PC-3 (cell line): Measurements from ENCODE around the gene LTB4R. TPM values are rescaled to one million over a fixed set of nuclear protein-coding genes. Genes with fewer than 3 reads are reported as not detected.

ENCODE experiments used
- ATAC-seq: fragments of 200-7000 bp; cut with Tn5 transposase; 2 replicates; pipeline ENCODE4 v1.9.1; 2020; ENCODE audit warnings: mild to moderate bottlenecking, moderate library complexity
- BruUV-seq: library from RNA; stranded (reverse); fragments of 400-500 nt; replicated peaks from 2 replicates; lab custom pipeline; 2021; lab: Mats Ljungman, UMichigan
- CTCF ChIA-PET: fragments of 300-600 bp; sonication (Branson Sonifier 250); formaldehyde crosslinking; loops from one replicate; lab custom pipeline; 2022; ENCODE audit warnings: antibody characterized with exemption; lab: Charles Lee
- POLR2A ChIA-PET: fragments of 300-600 bp; sonication (Branson Sonifier 250); formaldehyde crosslinking; loops from one replicate; lab custom pipeline; 2022; ENCODE audit warnings: antibody characterized with exemption; ENCODE audit not compliant: unreplicated experiment; lab: Charles Lee
- DNase-seq: peaks from one replicate; pipeline ENCODE4 v3.0.0-alpha.2; 2015
- H2AFZ ChIP-seq: fragments of 300-600 bp; sonication (generic); 2 replicates; pipeline ENCODE4 v1.6.0; 2016; ENCODE audit warnings: antibody characterized with exemption, low read length
- H3F3A ChIP-seq: fragments of 300-600 bp; sonication (generic); one replicate; pipeline ENCODE4 v1.6.0; 2017; ENCODE audit warnings: antibody characterized with exemption, low read length, control low read depth, mild to moderate bottlenecking; ENCODE audit not compliant: unreplicated experiment
- H3K27ac ChIP-seq: fragments of 300-600 bp; sonication (generic); 2 replicates; pipeline ENCODE4 v1.5.1; 2016; ENCODE audit warnings: mild to moderate bottlenecking, low read length
- H3K27me3 ChIP-seq: fragments of 300-600 bp; sonication (generic); 2 replicates; pipeline ENCODE4 v1.6.1; 2016; ENCODE audit warnings: low read length, mixed read lengths
- H3K36me3 ChIP-seq: fragments of 300-600 bp; sonication (generic); 2 replicates; pipeline ENCODE4 v1.6.1; 2016; ENCODE audit warnings: low read depth, mixed run types, low read length, mixed read lengths
- H3K4me1 ChIP-seq: fragments of 300-600 bp; sonication (generic); 2 replicates; pipeline ENCODE4 v1.5.1; 2016; ENCODE audit warnings: low read length; ENCODE audit not compliant: insufficient read depth
- H3K4me2 ChIP-seq: fragments of 300-600 bp; sonication (generic); 2 replicates; pipeline ENCODE4 v1.6.0; 2016; ENCODE audit warnings: low read length
- H3K4me3 ChIP-seq: fragments of 300-600 bp; sonication (generic); 2 replicates; pipeline ENCODE4 v1.5.1; 2016; ENCODE audit warnings: mild to moderate bottlenecking, low read length, mixed read lengths
- H3K79me2 ChIP-seq: fragments of 300-600 bp; sonication (generic); 2 replicates; pipeline ENCODE4 v1.6.1; 2017; ENCODE audit warnings: low read length, mixed read lengths
- H3K9ac ChIP-seq: fragments of 300-600 bp; sonication (generic); 2 replicates; pipeline ENCODE4 v1.6.0; 2016; ENCODE audit warnings: mild to moderate bottlenecking, low read length
- H3K9me2 ChIP-seq: fragments of 300-600 bp; sonication (generic); replicated peaks from 2 replicates; pipeline ENCODE4 v1.6.1; 2016; ENCODE audit warnings: mixed run types, low read length, mixed read lengths
- H3K9me3 ChIP-seq: fragments of 300-600 bp; sonication (generic); 2 replicates; pipeline ENCODE4 v1.6.1; 2016; ENCODE audit warnings: low read length, mixed read lengths
- H4K20me1 ChIP-seq: fragments of 300-600 bp; sonication (generic); 2 replicates; pipeline ENCODE4 v1.6.1; 2016; ENCODE audit warnings: low read length, mixed read lengths
- EZH2 ChIP-seq: fragments of 300-600 bp; sonication (generic); IDR thresholded peaks from one replicate; pipeline ENCODE4 v1.6.1; 2017; ENCODE audit warnings: antibody characterized with exemption, mild to moderate bottlenecking, low read length; ENCODE audit not compliant: unreplicated experiment
- EZH2phosphoT487 ChIP-seq: fragments of 300-600 bp; sonication (generic); IDR thresholded peaks from 2 replicates; pipeline ENCODE4 v1.6.1; 2018; ENCODE audit warnings: mild to moderate bottlenecking, antibody characterized with exemption, low read length, borderline replicate concordance
- intact Hi-C: fragments of 100-400 bp; cut with micrococcal nuclease; formaldehyde crosslinking; loops from 2 replicates; pipeline ENCODE4 v1.9.0; 2023
- total RNA-seq: library from RNA; depleted of rRNA; stranded (reverse); fragments of >200 nt; gene quantifications from 2 replicates; pipeline ENCODE4 v1.2.3, GENCODE V29; 2014
- TF ChIP-seq, protein P1 (sequence below): fragments of 300-600 bp; sonication (generic); conservative IDR thresholded peaks from 2 replicates; pipeline ENCODE4 v1.5.1; 2017; ENCODE audit warnings: antibody characterized with exemption, low read depth, mild to moderate bottlenecking, low read length

Gene LTB4R
- total RNA-seq, 1 experiment from 2014 or later = 11.6 TPM

DNA sequence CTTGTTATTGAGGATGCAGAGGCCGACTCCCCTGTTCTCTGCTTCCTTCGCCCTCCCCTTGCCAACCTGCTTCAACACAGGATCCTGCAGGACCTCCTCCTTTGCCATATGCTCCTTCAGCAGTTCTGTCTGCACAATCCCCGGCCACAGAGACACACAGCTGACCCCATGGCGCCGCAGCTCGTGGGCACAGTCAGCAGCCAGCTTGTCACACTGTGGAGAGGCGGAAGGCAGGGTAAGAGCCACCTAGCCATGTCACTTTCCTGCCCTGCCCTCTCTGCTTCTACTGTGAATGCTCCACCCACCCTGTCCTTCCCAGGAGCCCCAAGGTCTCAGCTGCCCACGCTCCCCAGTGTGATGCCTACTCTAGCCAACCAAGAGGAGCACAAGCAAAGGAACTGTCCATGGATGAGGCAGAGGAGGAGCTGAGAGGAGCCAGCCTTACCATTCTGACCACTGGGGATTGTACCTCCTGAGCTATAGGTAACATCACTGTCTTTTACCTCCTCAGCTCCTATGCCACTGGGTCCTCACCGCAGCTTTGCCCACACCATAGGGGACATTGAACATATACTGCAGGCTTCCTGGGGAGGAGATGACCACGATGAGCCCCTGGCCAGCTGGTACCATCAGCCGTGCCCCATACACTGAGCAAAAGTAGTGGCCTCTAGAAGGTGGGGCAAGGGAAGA, 19.0 kb upstream of the LTB4R start:
- TF ChIP-seq EZH2phosphoT487 (no peak), EZH2 (no peak)
- TF ChIP-seq, protein P1, sequence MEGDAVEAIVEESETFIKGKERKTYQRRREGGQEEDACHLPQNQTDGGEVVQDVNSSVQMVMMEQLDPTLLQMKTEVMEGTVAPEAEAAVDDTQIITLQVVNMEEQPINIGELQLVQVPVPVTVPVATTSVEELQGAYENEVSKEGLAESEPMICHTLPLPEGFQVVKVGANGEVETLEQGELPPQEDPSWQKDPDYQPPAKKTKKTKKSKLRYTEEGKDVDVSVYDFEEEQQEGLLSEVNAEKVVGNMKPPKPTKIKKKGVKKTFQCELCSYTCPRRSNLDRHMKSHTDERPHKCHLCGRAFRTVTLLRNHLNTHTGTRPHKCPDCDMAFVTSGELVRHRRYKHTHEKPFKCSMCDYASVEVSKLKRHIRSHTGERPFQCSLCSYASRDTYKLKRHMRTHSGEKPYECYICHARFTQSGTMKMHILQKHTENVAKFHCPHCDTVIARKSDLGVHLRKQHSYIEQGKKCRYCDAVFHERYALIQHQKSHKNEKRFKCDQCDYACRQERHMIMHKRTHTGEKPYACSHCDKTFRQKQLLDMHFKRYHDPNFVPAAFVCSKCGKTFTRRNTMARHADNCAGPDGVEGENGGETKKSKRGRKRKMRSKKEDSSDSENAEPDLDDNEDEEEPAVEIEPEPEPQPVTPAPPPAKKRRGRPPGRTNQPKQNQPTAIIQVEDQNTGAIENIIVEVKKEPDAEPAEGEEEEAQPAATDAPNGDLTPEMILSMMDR = no peak
- ATAC-seq (no peak), DNase-seq (no peak)
- POLR2A ChIA-PET = no interaction called here
- Histone ChIP-seq H3K79me2 (no peaks in the 10 kb centered on the region), H3K4me2 (no peak overlapping the region), H3K36me3 (peaks cover 48% of the 10 kb centered on the region), H3K4me1 (peaks cover 9% of the 10 kb centered on the region; the same call in 1 of the 2 replicates), H4K20me1 (no peaks in the 10 kb centered on the region), H3K9ac (no peak overlapping the region), H3K4me3 (no peak overlapping the region), H3K27ac (no peak overlapping the region), H3K27me3 (no peaks in the 10 kb centered on the region), H3K9me2 (no peaks in the 10 kb centered on the region), H2AFZ (no peak overlapping the region), H3K9me3 (no peaks in the 10 kb centered on the region), H3F3A (no peaks in the 10 kb centered on the region)
- intact Hi-C loops = no loop called here
- CTCF ChIA-PET = interaction anchor here (0.5 kb wide), 1 partner anchor 77 kb away, joined by 3 read pairs; the partner anchor contains the start of gene MDP1
- no TSS peak for BruUV-seq

DNA sequence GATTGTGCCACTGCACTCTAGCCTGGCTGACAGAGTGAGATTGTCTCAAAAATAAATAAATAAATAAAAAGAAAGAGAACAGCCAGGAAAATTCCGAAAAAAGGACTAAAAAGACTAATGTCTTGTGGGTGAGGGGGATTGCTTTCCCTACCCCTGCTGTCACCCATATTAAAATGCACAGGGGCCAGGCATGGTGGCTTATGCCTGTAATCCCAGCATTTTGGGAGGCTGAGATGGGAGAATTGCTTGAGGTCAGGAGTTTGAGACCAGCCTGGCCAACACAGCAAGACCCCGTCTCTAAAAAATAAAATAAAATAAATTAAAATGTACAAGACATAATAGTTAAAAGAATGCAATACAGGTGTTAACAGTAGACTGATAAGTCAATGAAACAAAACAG, 17.8 kb upstream of the LTB4R start:
- BruUV-seq = no TSS peak
- intact Hi-C loops = no loop called here

More for the DNA sequence above, 17.8 kb upstream of the LTB4R start:
- Histone ChIP-seq H3K9me3 (no peaks in the 10 kb centered on the region), H3K9me2 (no peaks in the 10 kb centered on the region), H2AFZ (no peak overlapping the region), H3K9ac (no peak overlapping the region), H3K27ac (no peak overlapping the region), H3K4me2 (no peak overlapping the region), H3K4me1 (peaks cover 21% of the 10 kb centered on the region), H3K36me3 (peaks cover 48% of the 10 kb centered on the region), H4K20me1 (no peaks in the 10 kb centered on the region), H3K4me3 (no peak overlapping the region), H3F3A (no peaks in the 10 kb centered on the region), H3K79me2 (peaks cover 7% of the 10 kb centered on the region), H3K27me3 (no peaks in the 10 kb centered on the region)
- POLR2A ChIA-PET = no interaction called here
- TF ChIP-seq, protein P1 = no peak
- TF ChIP-seq EZH2phosphoT487 (no peak), EZH2 (no peak)
- CTCF ChIA-PET = no interaction called here
- no peak for DNase-seq
- no peak for ATAC-seq
